Fibroblast of lung (primary cell): ENCODE measurements around the gene UCK2. TPM values are rescaled to one million over a fixed set of nuclear protein-coding genes. Genes with fewer than 3 reads are reported as not detected.

Experiments used
- DNase-seq, 2 donors: peaks; one replicate each; pipeline versions ENCODE4 v3.0.0 to v3.0.0-alpha.2; 2010; ENCODE audit warnings: low read depth in 2 of 2
- H2AFZ ChIP-seq: 2 replicates; pipeline ENCODE4 v1.5.1; 2012; ENCODE audit warnings: low read length, control low read depth, inconsistent platforms
- H3K27ac ChIP-seq: 2 replicates; pipeline ENCODE4 v1.5.1; 2011; ENCODE audit warnings: low read length, control low read depth; ENCODE audit not compliant: insufficient read depth
- H3K27me3 ChIP-seq: 2 replicates; pipeline ENCODE4 v1.5.1; 2011; ENCODE audit warnings: mild to moderate bottlenecking, low read length; ENCODE audit not compliant: control insufficient read depth, insufficient read depth
- H3K36me3 ChIP-seq: 2 replicates; pipeline ENCODE4 v1.5.1; 2011; ENCODE audit warnings: low read length; ENCODE audit not compliant: control insufficient read depth, insufficient read depth
- H3K4me1 ChIP-seq: 2 replicates; pipeline ENCODE4 v1.5.1; 2011; ENCODE audit warnings: low read length; ENCODE audit not compliant: control insufficient read depth, insufficient read depth; ENCODE audit errors: extremely low read depth
- H3K4me2 ChIP-seq: 2 replicates; pipeline ENCODE4 v1.5.1; 2011; ENCODE audit warnings: low read length, control low read depth; ENCODE audit not compliant: insufficient read depth; ENCODE audit errors: extremely low read depth
- H3K4me3 ChIP-seq, 4 experiments: fragments of 200-600 bp in 1 of 4; sonication (generic) in 1 of 4; replicated peaks in 1 of 4; 2 replicates each; pipeline ENCODE4 v1.5.1; 2011 to 2016; ENCODE audit warnings: low read length in 4 of 4, low read depth in 3 of 4, mild to moderate bottlenecking in 3 of 4, control low read depth in 2 of 4, inconsistent platforms in 1 of 4, mixed read lengths in 1 of 4; ENCODE audit not compliant: insufficient read depth in 1 of 4; ENCODE audit errors: control extremely low read depth in 1 of 4
- H3K79me2 ChIP-seq: 2 replicates; pipeline ENCODE4 v1.5.1; 2012; ENCODE audit warnings: mild to moderate bottlenecking, low read length, inconsistent platforms; ENCODE audit not compliant: control insufficient read depth, insufficient read depth
- H3K9ac ChIP-seq: 2 replicates; pipeline ENCODE4 v1.5.1; 2011; ENCODE audit warnings: mild to moderate bottlenecking, low read length, control low read depth; ENCODE audit not compliant: insufficient read depth
- H3K9me3 ChIP-seq: 2 replicates; pipeline ENCODE4 v1.5.1; 2012; ENCODE audit warnings: low read depth, low read length; ENCODE audit not compliant: control insufficient read depth, insufficient read depth
- H4K20me1 ChIP-seq: 2 replicates; pipeline ENCODE4 v1.5.1; 2011; ENCODE audit warnings: low read length; ENCODE audit not compliant: control insufficient read depth, insufficient read depth; ENCODE audit errors: extremely low read depth
- CTCF ChIP-seq, 2 donors: IDR thresholded peaks in 1 of 2; conservative IDR thresholded peaks in 1 of 2; 1 replicate in 1 of 2; 2 replicates in 1 of 2; pipeline ENCODE4 v1.5.1; 2011 to 2012; ENCODE audit warnings: low read length in 2 of 2, control low read depth in 1 of 2, inconsistent platforms in 1 of 2, low read depth in 1 of 2, mild to moderate bottlenecking in 1 of 2
- EZH2 ChIP-seq: IDR thresholded peaks from 2 replicates; pipeline ENCODE4 v1.5.1; 2012; ENCODE audit warnings: low read length, control low read depth, mild to moderate bottlenecking; ENCODE audit errors: missing control alignments
- polyA plus RNA-seq, 2 donors: library from polyadenylated mRNA; depleted of rRNA in 1 of 2; stranded (reverse) in 1 of 2; unstranded in 1 of 2; fragments of >200 nt; gene quantifications; 2 replicates each; pipeline ENCODE4 v1.2.1, GENCODE V29; 2011 to 2012; ENCODE audit warnings: missing spikeins in 1 of 2
- total RNA-seq: library from RNA; depleted of rRNA; stranded (reverse); fragments of >200 nt; gene quantifications from 2 replicates; pipeline ENCODE4 v1.2.1, GENCODE V29; 2014

UCK2 gene
- total and polyA plus RNA-seq, 2 donors (not counting 1 experiment from before 2014, with no cell fraction given): 95.1 to 99.0 TPM

GRCh38 chr1:165898837-165899236 is 71.4 kb downstream of the UCK2 start:
- Histone ChIP-seq H3K4me3 (no peak overlapping the region), H3K4me1 (peaks cover 68% of the 10 kb centered on the region), H3K9ac (peak overlapping the region; percentile 14), H3K79me2 (peaks cover 31% of the 10 kb centered on the region), H3K4me2 (peak overlapping the region; percentile 63), H3K27ac (peak overlapping the region; percentile 100), H3K36me3 (no peaks in the 10 kb centered on the region), H2AFZ (no peak overlapping the region), H3K9me3 (no peaks in the 10 kb centered on the region), H4K20me1 (no peaks in the 10 kb centered on the region), H3K27me3 (no peaks in the 10 kb centered on the region)
- peak; percentile 96 to 99 for DNase-seq
- TF ChIP-seq EZH2 (no peak), CTCF (conservative IDR thresholded peaks at IDR 0.05 in 1 of 2, IDR thresholded peaks at IDR 0.05 in 1 of 2; ENCODE audit: low read depth in 1 of 2, low read length in 2 of 2) (no peak)

GRCh38 chr1:165899461-165899941 is 72.1 kb downstream of the UCK2 start:
- no peak for TF ChIP-seq CTCF (conservative IDR thresholded peaks at IDR 0.05 in 1 of 2, IDR thresholded peaks at IDR 0.05 in 1 of 2; ENCODE audit: low read depth in 1 of 2, low read length in 2 of 2)
- Histone ChIP-seq H3K9me3 (no peaks in the 10 kb centered on the region), H2AFZ (no peak overlapping the region), H4K20me1 (no peaks in the 10 kb centered on the region), H3K4me3 (no peak overlapping the region), H3K79me2 (peaks cover 29% of the 10 kb centered on the region), H3K4me1 (peaks cover 68% of the 10 kb centered on the region), H3K4me2 (peak overlapping the region; percentile 17), H3K27ac (peak overlapping the region; percentile 100), H3K36me3 (no peaks in the 10 kb centered on the region), H3K9ac (peak overlapping the region; percentile 14), H3K27me3 (no peaks in the 10 kb centered on the region)
- peak in 1 of 2 donors; percentile 70 for DNase-seq

DNA sequence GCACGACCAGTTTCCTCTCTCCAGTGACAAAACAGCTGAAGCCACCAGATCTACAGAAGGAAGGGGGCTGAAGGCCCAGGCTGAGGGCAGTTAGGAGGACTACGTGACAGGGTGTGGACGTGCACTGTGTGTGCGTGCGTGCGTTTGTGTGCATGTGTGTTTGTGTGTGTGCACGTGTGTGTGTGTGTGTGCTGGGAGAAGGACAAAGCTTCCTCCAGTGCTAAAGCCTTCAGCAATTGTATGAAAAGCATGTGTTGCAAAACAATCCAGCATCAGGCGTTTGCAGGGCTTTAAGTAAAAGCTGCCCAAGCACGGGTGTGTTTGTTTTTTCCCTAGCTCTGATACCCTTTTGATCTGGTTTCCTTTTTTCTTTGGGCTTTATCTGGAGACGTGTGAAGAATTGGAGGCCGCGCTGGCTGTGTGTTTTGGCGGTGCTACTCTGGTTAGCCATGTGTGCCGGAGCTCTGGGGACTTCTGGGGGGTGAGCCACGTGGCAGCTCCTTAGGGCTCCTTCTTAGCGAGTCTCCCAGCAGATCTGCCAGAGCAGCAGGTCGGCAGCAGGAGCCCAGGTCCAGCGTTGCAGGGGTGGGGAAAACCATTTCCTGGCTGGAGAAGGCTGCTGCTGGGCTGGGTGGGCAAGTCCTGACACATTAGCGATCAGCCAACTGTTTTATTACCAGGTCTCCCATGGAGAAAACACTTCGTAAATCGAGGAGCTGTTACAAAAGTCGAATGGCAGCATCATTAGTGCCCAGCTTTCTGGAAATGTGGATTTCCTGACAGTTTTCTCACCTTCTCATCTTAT is 73.4 kb downstream of the UCK2 start:
- Histone ChIP-seq H4K20me1 (no peaks in the 10 kb centered on the region), H3K4me1 (peaks cover 58% of the 10 kb centered on the region), H3K36me3 (no peaks in the 10 kb centered on the region), H3K9ac (no peak overlapping the region), H2AFZ (no peak overlapping the region), H3K4me3 (no peak overlapping the region), H3K79me2 (peaks cover 30% of the 10 kb centered on the region), H3K27ac (peak overlapping the region; percentile 100), H3K9me3 (no peaks in the 10 kb centered on the region), H3K4me2 (no peak overlapping the region), H3K27me3 (no peaks in the 10 kb centered on the region)
- TF ChIP-seq EZH2 (no peak), CTCF (conservative IDR thresholded peaks at IDR 0.05 in 1 of 2, IDR thresholded peaks at IDR 0.05 in 1 of 2; ENCODE audit: low read depth in 1 of 2, low read length in 2 of 2) (no peak)
- peak in 1 of 2 donors; percentile 38 for DNase-seq
